ENCODE results near the gene LOXHD1. TPM values are rescaled to one million over a fixed set of nuclear protein-coding genes. Genes with fewer than 3 reads are reported as not detected.

The LOXHD1 gene
- total RNA-seq, 1 experiment from 2014 or later: not detected

GRCh38 chr18:46554406-46555080, 102.5 kb downstream of the LOXHD1 start:
- no peak for DNase-seq (ENCODE audit: low read depth)

- DNase-seq (ENCODE audit: low read depth): no peak
These were observed 106.4 kb downstream of the LOXHD1 start for GRCh38 chr18:46550609-46551008.

- DNase-seq (ENCODE audit: low read depth): no peak
These were observed 109.5 kb downstream of the LOXHD1 start for GRCh38 chr18:46547520-46547919.

GRCh38 chr18:46546111-46546640, 110.8 kb downstream of the LOXHD1 start:
- DNase-seq (ENCODE audit: low read depth): no peak

GRCh38 chr18:46542545-46542944, 114.5 kb downstream of the LOXHD1 start:
- no peak for DNase-seq (ENCODE audit: low read depth)

- DNase-seq (ENCODE audit: low read depth): no peak
These were observed 115.3 kb downstream of the LOXHD1 start for GRCh38 chr18:46541626-46542189.

GRCh38 chr18:46538376-46538775, 118.6 kb downstream of the LOXHD1 start:
- no peak for DNase-seq (ENCODE audit: low read depth)

GRCh38 chr18:46536215-46536874, 120.7 kb downstream of the LOXHD1 start:
- DNase-seq (ENCODE audit: low read depth): peak; percentile 72

- DNase-seq (ENCODE audit: low read depth): no peak
These were observed 125.5 kb downstream of the LOXHD1 start for GRCh38 chr18:46531482-46531881.

- no peak for DNase-seq (ENCODE audit: low read depth)
These were observed 129.0 kb downstream of the LOXHD1 start for GRCh38 chr18:46528037-46528436.

GRCh38 chr18:46519870-46520269, 137.2 kb downstream of the LOXHD1 start:
- no peak for DNase-seq (ENCODE audit: low read depth)

GRCh38 chr18:46518438-46518837, 138.6 kb downstream of the LOXHD1 start:
- DNase-seq (ENCODE audit: low read depth): peak; percentile 6

- no peak for DNase-seq (ENCODE audit: low read depth)
These were observed 140.5 kb downstream of the LOXHD1 start for GRCh38 chr18:46516555-46516954.

- no peak for DNase-seq (ENCODE audit: low read depth)
These were observed 146.6 kb downstream of the LOXHD1 start for GRCh38 chr18:46510386-46510785.

- DNase-seq (ENCODE audit: low read depth): no peak
These were observed 147.5 kb downstream of the LOXHD1 start for GRCh38 chr18:46509530-46509929.

GRCh38 chr18:46506974-46507586, 149.9 kb downstream of the LOXHD1 start:
- no peak for DNase-seq (ENCODE audit: low read depth)

- no peak for DNase-seq (ENCODE audit: low read depth)
These were observed 154.6 kb downstream of the LOXHD1 start for GRCh38 chr18:46502444-46502843.

- DNase-seq (ENCODE audit: low read depth): peak; percentile 11
These were observed 159.9 kb downstream of the LOXHD1 start for GRCh38 chr18:46497129-46497528.

- no peak for DNase-seq (ENCODE audit: low read depth)
These were observed 168.4 kb downstream of the LOXHD1 start for GRCh38 chr18:46488471-46489213.

- peak; percentile 52 for DNase-seq (ENCODE audit: low read depth)
These were observed 171.3 kb downstream of the LOXHD1 start for GRCh38 chr18:46485675-46486194.

GRCh38 chr18:46484971-46485370, 172.0 kb downstream of the LOXHD1 start:
- no peak for DNase-seq (ENCODE audit: low read depth)

Data from HT1080 (cell line).